HG03064 (cell line): ENCODE measurements around the gene CPEB2.

Experiments used
- ATAC-seq: cut with Tn5 transposase; IDR thresholded peaks from one replicate; pipeline ENCODE4 v1.9.1; 2021; ENCODE audit warnings: low read depth; ENCODE audit not compliant: unreplicated experiment

Gene CPEB2

GRCh38 chr4:15109600-15109999 is 107.3 kb downstream of the CPEB2 start:
- ATAC-seq, result no peak

- ATAC-seq, result no peak
These were observed 107.9 kb downstream of the CPEB2 start for GRCh38 chr4:15110120-15110571.

GRCh38 chr4:15116509-15117079 is 114.3 kb downstream of the CPEB2 start:
- ATAC-seq, result no peak

GRCh38 chr4:15117270-15117946 is 115.1 kb downstream of the CPEB2 start:
- ATAC-seq, result no peak

GRCh38 chr4:15118292-15118691 is 116.0 kb downstream of the CPEB2 start:
- no peak for ATAC-seq
